PFSK-1 (cell line): Measurements from ENCODE around the gene IKBKE.

Source experiments
- FOXP2 ChIP-seq: optimal IDR thresholded peaks from 2 replicates; pipeline ENCODE3; 2011; ENCODE audit warnings: borderline replicate concordance, control low read depth, inconsistent platforms; ENCODE audit not compliant: insufficient read depth; ENCODE audit errors: extremely low read length, extremely low read depth
- POLR2AphosphoS5 ChIP-seq: IDR thresholded peaks from 2 replicates; pipeline ENCODE4 v1.6.1; 2012; ENCODE audit warnings: low read depth, mild to moderate bottlenecking, control low read depth, low read length, moderate library complexity
- REST ChIP-seq, 2 experiments: IDR thresholded peaks; 2 replicates each; pipeline versions ENCODE4 v1.6.1 to v1.8.0; 2011 to 2012; ENCODE audit warnings: low read depth in 2 of 2, low read length in 2 of 2, control low read depth in 1 of 2, inconsistent platforms in 1 of 2, mild to moderate bottlenecking in 1 of 2, moderate library complexity in 1 of 2; ENCODE audit not compliant: insufficient read depth in 1 of 2
- SIN3A ChIP-seq: IDR thresholded peaks from 2 replicates; pipeline ENCODE4 v1.6.1; 2012; ENCODE audit warnings: mild to moderate bottlenecking, low read length, moderate library complexity, borderline replicate concordance; ENCODE audit not compliant: insufficient read depth
- TAF1 ChIP-seq: IDR thresholded peaks from 2 replicates; pipeline ENCODE4 v1.6.1; 2012; ENCODE audit warnings: low read length, control low read depth, borderline replicate concordance; ENCODE audit not compliant: insufficient read depth

- 0 out of 2 replicates have a peak, but pooled peaks have one; percentile 27 for TF ChIP-seq POLR2AphosphoS5
- peak in 1 of 2 experiments; percentile 44; a peak in 1 of 4 replicates for TF ChIP-seq REST (IDR thresholded peaks at IDR 0.05; ENCODE audit: insufficient read depth in 1 of 2, low read depth in 2 of 2, low read length in 2 of 2)
- TF ChIP-seq TAF1: no peak
- TF ChIP-seq SIN3A: no peak
- no peak for TF ChIP-seq FOXP2
Observed at GRCh38 chr1:206503591-206504362, 33.5 kb downstream of the IKBKE start.
